Liver (tissue), 3 donors: ENCODE results near the gene TRABD.

Experiments
- TAF1 ChIP-seq: conservative IDR thresholded peaks from 2 replicates; pipeline ENCODE4 v1.6.1; 2016; ENCODE audit warnings: antibody characterized with exemption, mild to moderate bottlenecking
- TF ChIP-seq, protein P1 (sequence below): fragments of 150-350 bp; IDR thresholded peaks from 2 replicates; pipeline ENCODE4 v1.5.1; 2017; ENCODE audit warnings: improper control_type of control experiment, low read depth, low read length; ENCODE audit not compliant: missing input control
- TF ChIP-seq, protein P2 (sequence below): IDR thresholded peaks from 2 replicates; pipeline ENCODE4 v1.6.1; 2016; ENCODE audit warnings: antibody characterized with exemption, mild to moderate bottlenecking
- donor health status: healthy.
- donor health status: healthy.

DNA sequence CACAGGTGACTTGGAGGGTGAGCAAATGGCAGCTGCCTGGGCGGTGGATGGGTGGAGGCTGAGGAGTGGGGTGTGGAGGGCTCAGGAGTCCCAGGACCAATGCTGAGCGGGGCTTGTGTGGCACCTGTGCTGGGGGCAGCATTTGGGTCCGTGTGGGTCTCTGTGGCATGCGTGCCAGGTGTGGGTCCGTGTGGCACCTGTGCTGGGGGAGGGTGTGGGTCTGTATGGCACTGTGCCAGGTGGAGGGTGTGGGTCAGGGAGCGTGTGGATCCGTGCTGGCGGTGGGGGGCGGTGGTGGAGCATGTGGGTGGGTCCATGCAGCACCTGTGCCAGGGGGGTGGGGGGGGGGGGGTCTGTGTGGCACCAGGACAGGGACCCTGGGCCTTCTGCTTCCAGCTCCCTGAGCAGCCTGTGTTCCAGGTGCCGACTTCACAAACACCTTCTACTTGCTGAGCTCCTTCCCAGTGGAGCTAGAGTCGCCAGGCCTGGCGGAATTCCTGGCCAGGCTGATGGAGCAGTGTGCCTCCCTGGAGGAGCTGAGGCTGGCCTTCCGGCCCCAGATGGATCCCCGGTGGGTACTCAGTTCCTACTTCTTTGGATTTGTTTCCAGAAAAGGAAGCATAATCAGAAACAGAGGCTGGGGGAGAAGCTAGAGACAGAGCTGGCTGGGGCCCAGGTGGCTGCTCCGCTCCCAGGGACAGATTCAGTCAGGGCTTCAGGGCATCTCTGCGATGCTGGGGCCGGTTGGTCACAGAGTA, 29.8 kb downstream of the TRABD start:
- TF ChIP-seq, protein P1, sequence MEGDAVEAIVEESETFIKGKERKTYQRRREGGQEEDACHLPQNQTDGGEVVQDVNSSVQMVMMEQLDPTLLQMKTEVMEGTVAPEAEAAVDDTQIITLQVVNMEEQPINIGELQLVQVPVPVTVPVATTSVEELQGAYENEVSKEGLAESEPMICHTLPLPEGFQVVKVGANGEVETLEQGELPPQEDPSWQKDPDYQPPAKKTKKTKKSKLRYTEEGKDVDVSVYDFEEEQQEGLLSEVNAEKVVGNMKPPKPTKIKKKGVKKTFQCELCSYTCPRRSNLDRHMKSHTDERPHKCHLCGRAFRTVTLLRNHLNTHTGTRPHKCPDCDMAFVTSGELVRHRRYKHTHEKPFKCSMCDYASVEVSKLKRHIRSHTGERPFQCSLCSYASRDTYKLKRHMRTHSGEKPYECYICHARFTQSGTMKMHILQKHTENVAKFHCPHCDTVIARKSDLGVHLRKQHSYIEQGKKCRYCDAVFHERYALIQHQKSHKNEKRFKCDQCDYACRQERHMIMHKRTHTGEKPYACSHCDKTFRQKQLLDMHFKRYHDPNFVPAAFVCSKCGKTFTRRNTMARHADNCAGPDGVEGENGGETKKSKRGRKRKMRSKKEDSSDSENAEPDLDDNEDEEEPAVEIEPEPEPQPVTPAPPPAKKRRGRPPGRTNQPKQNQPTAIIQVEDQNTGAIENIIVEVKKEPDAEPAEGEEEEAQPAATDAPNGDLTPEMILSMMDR: no peak
- TF ChIP-seq TAF1: no peak
- TF ChIP-seq, protein P2, sequence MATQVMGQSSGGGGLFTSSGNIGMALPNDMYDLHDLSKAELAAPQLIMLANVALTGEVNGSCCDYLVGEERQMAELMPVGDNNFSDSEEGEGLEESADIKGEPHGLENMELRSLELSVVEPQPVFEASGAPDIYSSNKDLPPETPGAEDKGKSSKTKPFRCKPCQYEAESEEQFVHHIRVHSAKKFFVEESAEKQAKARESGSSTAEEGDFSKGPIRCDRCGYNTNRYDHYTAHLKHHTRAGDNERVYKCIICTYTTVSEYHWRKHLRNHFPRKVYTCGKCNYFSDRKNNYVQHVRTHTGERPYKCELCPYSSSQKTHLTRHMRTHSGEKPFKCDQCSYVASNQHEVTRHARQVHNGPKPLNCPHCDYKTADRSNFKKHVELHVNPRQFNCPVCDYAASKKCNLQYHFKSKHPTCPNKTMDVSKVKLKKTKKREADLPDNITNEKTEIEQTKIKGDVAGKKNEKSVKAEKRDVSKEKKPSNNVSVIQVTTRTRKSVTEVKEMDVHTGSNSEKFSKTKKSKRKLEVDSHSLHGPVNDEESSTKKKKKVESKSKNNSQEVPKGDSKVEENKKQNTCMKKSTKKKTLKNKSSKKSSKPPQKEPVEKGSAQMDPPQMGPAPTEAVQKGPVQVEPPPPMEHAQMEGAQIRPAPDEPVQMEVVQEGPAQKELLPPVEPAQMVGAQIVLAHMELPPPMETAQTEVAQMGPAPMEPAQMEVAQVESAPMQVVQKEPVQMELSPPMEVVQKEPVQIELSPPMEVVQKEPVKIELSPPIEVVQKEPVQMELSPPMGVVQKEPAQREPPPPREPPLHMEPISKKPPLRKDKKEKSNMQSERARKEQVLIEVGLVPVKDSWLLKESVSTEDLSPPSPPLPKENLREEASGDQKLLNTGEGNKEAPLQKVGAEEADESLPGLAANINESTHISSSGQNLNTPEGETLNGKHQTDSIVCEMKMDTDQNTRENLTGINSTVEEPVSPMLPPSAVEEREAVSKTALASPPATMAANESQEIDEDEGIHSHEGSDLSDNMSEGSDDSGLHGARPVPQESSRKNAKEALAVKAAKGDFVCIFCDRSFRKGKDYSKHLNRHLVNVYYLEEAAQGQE: no peak
